WERI-Rb-1 (cell line): ENCODE measurements around the gene INTS4.
"Not testable (repeated sequence)": the region's sequence is repeated elsewhere in the genome, so short reads cannot be mapped to it uniquely, and the experiment has no call there.

Source experiments
- DNase-seq: peaks from one replicate; pipeline ENCODE4 v3.0.0-alpha.2; 2020
- H3K27ac ChIP-seq: fragments of 250-450 bp; sonication (Bioruptor Pico); 2 replicates; pipeline ENCODE4 v1.5.1; 2020; ENCODE audit warnings: mild to moderate bottlenecking, moderate library complexity
- H3K27me3 ChIP-seq: fragments of 250-450 bp; sonication (Bioruptor Pico); 2 replicates; pipeline ENCODE4 v1.5.1; 2021; ENCODE audit warnings: mild to moderate bottlenecking, low read depth, moderate library complexity; ENCODE audit not compliant: insufficient read depth, severe bottlenecking
- H3K36me3 ChIP-seq: fragments of 250-450 bp; sonication (Bioruptor Pico); 2 replicates; pipeline ENCODE4 v1.5.1; 2020; ENCODE audit warnings: mild to moderate bottlenecking, moderate library complexity
- H3K4me3 ChIP-seq: 2 replicates; pipeline ENCODE4 v1.5.1; 2011; ENCODE audit warnings: low read depth, mild to moderate bottlenecking, control low read depth, low read length
- H3K9me3 ChIP-seq: fragments of 250-450 bp; sonication (Bioruptor Pico); 2 replicates; pipeline ENCODE4 v1.5.1; 2021; ENCODE audit warnings: mild to moderate bottlenecking, moderate library complexity; ENCODE audit not compliant: severe bottlenecking
- CTCF ChIP-seq: IDR thresholded peaks from 2 replicates; pipeline ENCODE4 v1.5.1; 2011; ENCODE audit warnings: low read depth, mild to moderate bottlenecking, control low read depth, inconsistent platforms, low read length

INTS4 gene

GRCh38 chr11:77942465-77942864 is 52.0 kb downstream of the INTS4 start:
- H3K27ac ChIP-seq, H3K27me3 ChIP-seq, DNase-seq, H3K36me3 ChIP-seq, H3K9me3 ChIP-seq, H3K4me3 ChIP-seq: not testable (repeated sequence)

GRCh38 chr11:77933596-77933995 is 60.9 kb downstream of the INTS4 start:
- DNase-seq, H3K4me3 ChIP-seq: not testable (repeated sequence)

GRCh38 chr11:77930334-77931208 is 63.9 kb downstream of the INTS4 start:
- not testable (repeated sequence) for DNase-seq, H3K27me3 ChIP-seq, H3K9me3 ChIP-seq, H3K27ac ChIP-seq, H3K36me3 ChIP-seq, H3K4me3 ChIP-seq

More at GRCh38 chr11:77933596-77933995, 60.9 kb downstream of the INTS4 start:
- H3K27me3 ChIP-seq, H3K27ac ChIP-seq, H3K36me3 ChIP-seq, H3K9me3 ChIP-seq: not testable (repeated sequence)

- not testable (repeated sequence) for H3K27me3 ChIP-seq, DNase-seq, H3K27ac ChIP-seq, H3K36me3 ChIP-seq, H3K4me3 ChIP-seq, H3K9me3 ChIP-seq
These were observed 76.8 kb downstream of the INTS4 start for GRCh38 chr11:77917713-77918112.

- DNase-seq, H3K9me3 ChIP-seq, H3K27me3 ChIP-seq, H3K36me3 ChIP-seq, H3K4me3 ChIP-seq, H3K27ac ChIP-seq: not testable (repeated sequence)
These were observed 80.1 kb downstream of the INTS4 start for GRCh38 chr11:77914307-77914791.

- not testable (repeated sequence) for H3K4me3 ChIP-seq, H3K9me3 ChIP-seq, H3K27ac ChIP-seq, DNase-seq, H3K36me3 ChIP-seq, H3K27me3 ChIP-seq
These were observed 80.7 kb downstream of the INTS4 start for GRCh38 chr11:77913608-77914306.

- H3K4me3 ChIP-seq, H3K9me3 ChIP-seq, H3K36me3 ChIP-seq, H3K27ac ChIP-seq, H3K27me3 ChIP-seq, DNase-seq: not testable (repeated sequence)
These were observed 83.6 kb downstream of the INTS4 start for GRCh38 chr11:77910828-77911227.

- peaks cover 5% of the 10 kb centered on the region; the same call in 1 of the 2 replicates for H3K36me3 ChIP-seq
- no peak for TF ChIP-seq CTCF
- H3K27me3 ChIP-seq: no peaks in the 10 kb centered on the region
- no peaks in the 10 kb centered on the region for H3K9me3 ChIP-seq
- H3K27ac ChIP-seq: no peak overlapping the region
- H3K4me3 ChIP-seq: no peak overlapping the region
- no peak for DNase-seq
These were observed 85.2 kb downstream of the INTS4 start for GRCh38 chr11:77909277-77909676.

- H3K27ac ChIP-seq: no peak overlapping the region
- no peaks in the 10 kb centered on the region for H3K9me3 ChIP-seq
- TF ChIP-seq CTCF: no peak
- no peak overlapping the region for H3K4me3 ChIP-seq
- H3K27me3 ChIP-seq: no peaks in the 10 kb centered on the region
- DNase-seq: no peak
- H3K36me3 ChIP-seq: peaks cover 5% of the 10 kb centered on the region; the same call in 1 of the 2 replicates
These were observed 85.6 kb downstream of the INTS4 start for GRCh38 chr11:77908835-77909234.

GRCh38 chr11:77894949-77895348 is 99.5 kb downstream of the INTS4 start:
- not testable (repeated sequence) for H3K27me3 ChIP-seq, H3K36me3 ChIP-seq, DNase-seq, H3K9me3 ChIP-seq, H3K27ac ChIP-seq, H3K4me3 ChIP-seq

- not testable (repeated sequence) for H3K4me3 ChIP-seq, H3K36me3 ChIP-seq, H3K9me3 ChIP-seq, H3K27me3 ChIP-seq, DNase-seq, H3K27ac ChIP-seq
These were observed 102.8 kb downstream of the INTS4 start for GRCh38 chr11:77891703-77892102.

GRCh38 chr11:77891256-77891655 is 103.2 kb downstream of the INTS4 start:
- H3K4me3 ChIP-seq, H3K27ac ChIP-seq, H3K36me3 ChIP-seq, DNase-seq, H3K9me3 ChIP-seq, H3K27me3 ChIP-seq: not testable (repeated sequence)
